ENCODE measurements around the gene SP8. TPM values are rescaled to one million over a fixed set of nuclear protein-coding genes. Genes with fewer than 3 reads are reported as not detected.

Gene SP8
- total RNA-seq, 6 experiments from 2014 or later = not detected

- Mint-ChIP-seq H3K4me3 (no peak overlapping the region), H3K9me3 (no peaks in the 10 kb centered on the region), H3K27ac (no peak overlapping the region), H3K4me1 (ENCODE audit: low read depth) (peaks cover 5% of the 10 kb centered on the region), H3K27me3 (ENCODE audit: insufficient read depth) (peaks cover 51% of the 10 kb centered on the region), H3K36me3 (ENCODE audit: low read depth) (no peaks in the 10 kb centered on the region)
- no peak for DNase-seq
- no peak for TF ChIP-seq CTCF (IDR thresholded peaks at IDR 0.05)
These were observed 7.2 kb upstream of the SP8 start for GRCh38 chr7:20793694-20794394.

GRCh38 chr7:20793248-20793647, 6.6 kb upstream of the SP8 start:
- Mint-ChIP-seq H3K9me3 (no peaks in the 10 kb centered on the region), H3K4me3 (no peak overlapping the region), H3K4me1 (ENCODE audit: low read depth) (peaks cover 5% of the 10 kb centered on the region), H3K27ac (no peak overlapping the region), H3K36me3 (ENCODE audit: low read depth) (no peaks in the 10 kb centered on the region), H3K27me3 (ENCODE audit: insufficient read depth) (peaks cover 48% of the 10 kb centered on the region)
- TF ChIP-seq CTCF (IDR thresholded peaks at IDR 0.05) = no peak
- DNase-seq = no peak

- Mint-ChIP-seq H3K27ac (no peak overlapping the region), H3K9me3 (no peaks in the 10 kb centered on the region), H3K36me3 (ENCODE audit: low read depth) (no peaks in the 10 kb centered on the region), H3K27me3 (ENCODE audit: insufficient read depth) (peaks cover 47% of the 10 kb centered on the region), H3K4me1 (ENCODE audit: low read depth) (no peaks in the 10 kb centered on the region), H3K4me3 (no peak overlapping the region)
- DNase-seq = no peak
- no peak for TF ChIP-seq CTCF (IDR thresholded peaks at IDR 0.05)
These were observed 5.1 kb upstream of the SP8 start for GRCh38 chr7:20791538-20792434.

GRCh38 chr7:20790375-20790774, 3.7 kb upstream of the SP8 start:
- Mint-ChIP-seq H3K4me1 (ENCODE audit: low read depth) (no peaks in the 10 kb centered on the region), H3K36me3 (ENCODE audit: low read depth) (no peaks in the 10 kb centered on the region), H3K27ac (no peak overlapping the region), H3K27me3 (ENCODE audit: insufficient read depth) (peaks cover 50% of the 10 kb centered on the region), H3K4me3 (no peak overlapping the region), H3K9me3 (peaks cover 5% of the 10 kb centered on the region; the same call in 1 of the 2 replicates)
- DNase-seq = no peak
- no peak for TF ChIP-seq CTCF (IDR thresholded peaks at IDR 0.05)

- no peak overlapping the region for H3K27ac Mint-ChIP-seq
- no peak overlapping the region for H3K4me3 Mint-ChIP-seq
- no peaks in the 10 kb centered on the region for H3K36me3 Mint-ChIP-seq (ENCODE audit: low read depth)
- no peak for TF ChIP-seq CTCF (IDR thresholded peaks at IDR 0.05)
- H3K27me3 Mint-ChIP-seq (ENCODE audit: insufficient read depth) = peaks cover 47% of the 10 kb centered on the region
- peaks cover 5% of the 10 kb centered on the region for H3K9me3 Mint-ChIP-seq
- DNase-seq = no peak
- peaks cover 5% of the 10 kb centered on the region for H3K4me1 Mint-ChIP-seq (ENCODE audit: low read depth)
These were observed 1.8 kb upstream of the SP8 start for GRCh38 chr7:20788420-20788990.

All from HFFc6 (cell line).